SU-DHL-6 (cell line): ENCODE data around the gene VMO1.
"Not testable (repeated sequence)": the region's sequence is repeated elsewhere in the genome, so short reads cannot be mapped to it uniquely, and the experiment has no call there.

Source experiments
- EZH2phosphoT487 ChIP-seq: fragments of 200-600 bp; sonication (generic), shearing (Covaris generic); conservative IDR thresholded peaks from 2 replicates; pipeline ENCODE4 v1.6.1; 2018; ENCODE audit warnings: mild to moderate bottlenecking, antibody characterized with exemption, low read length, moderate library complexity, mixed read lengths
- TF ChIP-seq, protein P1 (sequence below): fragments of 200-600 bp; sonication (generic); IDR thresholded peaks from one replicate; pipeline ENCODE4 v1.5.1; 2017; ENCODE audit warnings: antibody characterized with exemption, mild to moderate bottlenecking, low read length, moderate library complexity; ENCODE audit not compliant: insufficient read depth, poor library complexity, severe bottlenecking

DNA sequence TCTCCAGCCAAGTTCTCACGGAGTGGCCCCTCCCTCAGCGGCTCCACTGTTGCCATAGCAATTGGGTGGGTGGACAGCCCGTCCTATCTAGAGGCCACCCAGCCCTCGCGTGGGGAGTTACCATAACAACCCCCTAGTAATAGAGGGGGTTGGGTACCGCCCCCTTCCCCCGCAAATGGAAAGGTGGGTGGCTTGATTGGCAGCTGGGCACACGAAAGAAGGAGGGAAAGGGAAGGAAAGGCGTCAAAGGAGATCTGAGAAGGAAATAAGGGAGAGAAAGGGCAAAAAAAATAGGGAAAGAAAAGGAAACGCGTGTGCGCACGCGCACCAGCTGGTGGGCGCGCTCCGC lies 46.6 kb upstream of the VMO1 start:
- TF ChIP-seq, protein P1, sequence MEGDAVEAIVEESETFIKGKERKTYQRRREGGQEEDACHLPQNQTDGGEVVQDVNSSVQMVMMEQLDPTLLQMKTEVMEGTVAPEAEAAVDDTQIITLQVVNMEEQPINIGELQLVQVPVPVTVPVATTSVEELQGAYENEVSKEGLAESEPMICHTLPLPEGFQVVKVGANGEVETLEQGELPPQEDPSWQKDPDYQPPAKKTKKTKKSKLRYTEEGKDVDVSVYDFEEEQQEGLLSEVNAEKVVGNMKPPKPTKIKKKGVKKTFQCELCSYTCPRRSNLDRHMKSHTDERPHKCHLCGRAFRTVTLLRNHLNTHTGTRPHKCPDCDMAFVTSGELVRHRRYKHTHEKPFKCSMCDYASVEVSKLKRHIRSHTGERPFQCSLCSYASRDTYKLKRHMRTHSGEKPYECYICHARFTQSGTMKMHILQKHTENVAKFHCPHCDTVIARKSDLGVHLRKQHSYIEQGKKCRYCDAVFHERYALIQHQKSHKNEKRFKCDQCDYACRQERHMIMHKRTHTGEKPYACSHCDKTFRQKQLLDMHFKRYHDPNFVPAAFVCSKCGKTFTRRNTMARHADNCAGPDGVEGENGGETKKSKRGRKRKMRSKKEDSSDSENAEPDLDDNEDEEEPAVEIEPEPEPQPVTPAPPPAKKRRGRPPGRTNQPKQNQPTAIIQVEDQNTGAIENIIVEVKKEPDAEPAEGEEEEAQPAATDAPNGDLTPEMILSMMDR = not testable (repeated sequence)
- not testable (repeated sequence) for TF ChIP-seq EZH2phosphoT487
